NOMO-1 (cell line): ENCODE measurements around the gene DLX2.
A peak's percentile ranks its signal among the peaks of the same experiment; 100 is the strongest.

Experiments used
- DNase-seq, 2 experiments: peaks; one replicate each; lab custom pipeline; 2025; ENCODE audit not compliant: unreplicated experiment in 2 of 2; lab: John Stamatoyannopoulos, UW

Gene DLX2

GRCh38 chr2:172095146-172095904, 7.4 kb downstream of the DLX2 start:
- DNase-seq = peak; percentile 39 to 47

GRCh38 chr2:172094294-172095145, 8.2 kb downstream of the DLX2 start:
- no peak for DNase-seq

GRCh38 chr2:172093416-172094293, 9.0 kb downstream of the DLX2 start:
- no peak for DNase-seq

DNA sequence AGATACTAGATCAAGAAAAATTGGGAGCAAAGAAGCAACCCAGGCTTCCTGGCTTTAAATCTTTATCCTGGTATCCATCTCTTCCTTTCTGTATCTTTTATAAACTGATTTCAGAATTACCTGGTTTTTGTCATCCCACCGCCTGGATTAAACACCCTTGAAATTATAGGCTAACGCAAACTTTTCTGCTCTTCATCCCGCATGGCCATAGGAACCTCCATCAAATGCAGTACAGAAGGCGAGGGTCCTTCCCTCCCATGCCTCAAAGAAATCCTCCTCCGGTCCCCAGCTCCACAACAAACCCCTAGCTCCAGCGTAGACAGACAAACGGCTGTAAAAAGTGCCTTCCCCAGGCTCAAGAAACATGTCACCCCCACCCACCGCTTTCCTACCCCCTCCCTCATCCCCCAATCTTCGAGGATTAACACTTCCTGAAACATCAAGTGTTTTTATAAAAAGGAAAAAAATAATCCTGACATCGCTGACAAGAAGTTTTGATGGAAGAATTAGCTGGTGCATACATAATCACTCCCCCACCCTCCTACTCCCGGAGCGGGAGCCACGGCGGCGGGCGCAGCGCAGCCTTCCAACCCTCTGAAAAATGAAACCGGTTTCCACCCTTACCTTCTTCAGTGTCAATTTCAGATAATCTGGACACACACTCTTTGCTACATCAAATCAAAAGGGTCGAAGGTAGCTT, 9.8 kb downstream of the DLX2 start:
- no peak for DNase-seq

DNA sequence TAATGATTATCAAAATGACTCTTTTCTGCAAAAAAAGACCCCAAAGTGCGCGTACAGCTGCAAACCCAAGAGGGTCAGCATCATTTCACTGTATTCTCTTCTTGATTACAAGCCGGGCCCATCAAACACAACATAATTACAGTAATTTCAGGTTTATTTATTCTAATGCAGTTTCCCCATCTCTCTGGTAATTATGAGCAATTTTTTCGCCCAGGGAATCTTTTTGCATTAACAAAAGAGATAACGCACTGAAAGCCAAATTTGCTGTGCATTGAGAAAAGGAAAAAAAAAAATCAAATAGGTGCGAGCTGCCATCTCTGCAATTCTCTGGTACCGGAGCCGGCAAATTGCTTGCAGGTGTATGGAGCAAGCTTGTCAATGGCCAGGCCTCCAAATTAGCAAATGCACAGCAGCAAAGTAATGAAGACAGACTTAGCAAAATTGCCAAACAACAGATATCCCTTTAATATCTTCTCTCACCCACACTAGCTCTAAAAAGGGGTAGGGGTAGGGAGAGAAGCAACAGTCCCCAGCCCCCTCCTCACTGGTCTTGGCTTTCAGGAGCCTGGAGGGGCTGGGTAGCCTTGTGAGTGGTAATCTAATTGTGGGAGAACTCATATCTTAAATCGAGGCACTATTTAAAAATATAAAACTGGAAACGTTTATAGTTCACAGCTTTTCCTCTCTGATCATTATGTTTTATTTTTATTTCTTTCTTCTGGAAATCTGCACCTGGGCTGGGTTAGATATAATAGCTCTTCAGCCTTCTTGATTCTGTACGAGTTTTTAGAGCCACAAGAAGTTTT, 10.7 kb downstream of the DLX2 start:
- DNase-seq = no peak

DNA sequence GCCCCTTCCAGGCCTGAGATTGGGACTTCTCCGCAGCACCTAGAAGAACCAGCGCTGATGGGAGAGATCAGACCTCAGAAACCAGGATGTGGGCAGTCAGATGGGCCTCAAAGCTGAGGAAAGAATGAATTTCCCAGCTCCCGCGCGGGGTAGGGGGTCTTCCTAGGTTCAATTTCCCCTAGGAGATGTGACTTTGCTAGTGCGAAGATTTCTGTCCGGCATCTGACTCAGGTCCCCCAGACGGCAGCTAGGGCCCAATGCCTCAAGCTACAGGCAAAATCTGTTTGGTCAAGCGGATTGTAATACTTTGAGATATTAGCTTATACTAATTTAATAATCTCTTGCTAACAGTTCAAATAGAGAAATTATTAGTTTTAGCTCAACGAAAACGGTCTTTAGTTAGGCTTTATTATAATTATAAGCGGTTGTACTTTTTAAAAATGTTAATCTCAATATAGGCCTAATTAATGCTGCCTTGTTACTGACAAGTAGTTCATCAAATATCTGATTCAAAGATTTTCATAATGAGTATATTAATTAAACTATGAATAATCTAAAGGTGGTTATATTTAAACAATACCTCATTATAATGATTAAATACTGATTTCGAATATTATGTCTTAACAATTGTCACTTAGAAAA, 11.6 kb downstream of the DLX2 start:
- no peak for DNase-seq

- no peak for DNase-seq
These were observed 12.4 kb downstream of the DLX2 start for GRCh38 chr2:172090044-172090961.

GRCh38 chr2:172089633-172090032, 13.1 kb downstream of the DLX2 start:
- no peak for DNase-seq

GRCh38 chr2:172089005-172089504, 13.6 kb downstream of the DLX2 start:
- DNase-seq = no peak

- no peak for DNase-seq
These were observed 14.3 kb downstream of the DLX2 start for GRCh38 chr2:172088245-172089004.

DNA sequence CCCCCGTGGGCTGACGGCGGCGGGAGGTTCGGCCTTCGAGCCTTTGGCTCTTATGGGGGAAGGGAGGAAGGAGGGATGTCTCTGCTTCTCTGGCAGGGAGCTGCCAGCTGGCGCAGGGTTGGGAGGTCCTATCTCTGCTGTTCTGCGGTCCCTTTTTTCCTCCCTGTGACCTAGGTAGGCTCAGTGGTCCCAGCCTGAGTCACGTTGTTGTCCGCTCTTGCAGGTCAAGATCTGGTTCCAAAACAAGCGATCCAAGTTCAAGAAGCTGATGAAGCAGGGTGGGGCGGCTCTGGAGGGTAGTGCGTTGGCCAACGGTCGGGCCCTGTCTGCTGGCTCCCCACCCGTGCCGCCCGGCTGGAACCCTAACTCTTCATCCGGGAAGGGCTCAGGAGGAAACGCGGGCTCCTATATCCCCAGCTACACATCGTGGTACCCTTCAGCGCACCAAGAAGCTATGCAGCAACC, 14.9 kb downstream of the DLX2 start:
- no peak for DNase-seq

GRCh38 chr2:172087207-172087779, 15.4 kb downstream of the DLX2 start:
- no peak for DNase-seq

DNA sequence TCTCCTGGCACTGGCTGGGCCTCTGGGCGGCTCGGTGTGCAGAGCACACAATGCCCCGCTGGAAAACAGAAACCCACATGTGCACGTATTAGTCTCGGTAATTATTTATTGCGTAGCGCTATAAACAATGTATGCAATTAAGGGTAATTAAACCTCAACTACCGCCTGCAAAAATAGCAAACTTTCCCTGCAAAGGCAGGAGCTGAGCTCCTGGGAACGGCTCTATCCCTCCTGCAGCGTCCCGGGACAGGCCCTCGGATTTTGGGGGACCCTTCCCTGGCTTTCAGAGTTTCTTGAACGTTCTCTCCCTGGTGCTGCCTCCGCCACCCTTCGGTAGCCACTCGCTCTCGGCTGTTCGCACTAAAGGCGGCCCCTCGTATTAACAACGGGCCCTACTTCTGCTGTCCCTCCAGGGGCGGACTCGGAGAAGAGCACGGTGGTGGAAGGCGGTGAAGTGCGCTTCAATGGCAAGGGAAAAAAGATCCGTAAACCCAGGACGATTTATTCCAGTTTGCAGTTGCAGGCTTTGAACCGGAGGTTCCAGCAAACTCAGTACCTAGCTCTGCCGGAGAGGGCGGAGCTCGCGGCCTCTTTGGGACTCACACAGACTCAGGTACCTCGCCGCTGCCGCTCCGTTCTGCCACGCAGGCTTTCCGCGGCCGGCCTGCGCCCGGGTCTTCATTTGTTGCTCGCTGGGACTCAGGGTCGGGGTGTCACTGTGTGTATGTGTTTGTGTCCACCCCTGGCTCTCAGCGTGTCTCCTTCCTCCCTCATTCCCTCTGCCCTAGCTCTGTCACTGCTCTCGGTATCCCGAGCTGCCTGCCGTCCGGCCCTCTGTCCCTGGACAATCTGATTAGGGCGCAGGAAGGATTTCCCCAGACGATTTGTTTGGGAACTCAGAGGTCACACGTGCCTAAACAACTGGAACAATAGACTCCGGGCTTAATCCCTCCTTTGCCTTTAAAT, 16.2 kb downstream of the DLX2 start:
- DNase-seq = peak in 1 of 2 experiments; percentile 17

GRCh38 chr2:172085460-172086159, 17.1 kb downstream of the DLX2 start, which contains the start of gene DLX1:
DLX1 (plus strand) TSS chr2:172085507; CDS start chr2:172085678, 171 bp downstream.
- no peak for DNase-seq
